Measurements from ENCODE around the gene GUSB.

The GUSB gene

DNA sequence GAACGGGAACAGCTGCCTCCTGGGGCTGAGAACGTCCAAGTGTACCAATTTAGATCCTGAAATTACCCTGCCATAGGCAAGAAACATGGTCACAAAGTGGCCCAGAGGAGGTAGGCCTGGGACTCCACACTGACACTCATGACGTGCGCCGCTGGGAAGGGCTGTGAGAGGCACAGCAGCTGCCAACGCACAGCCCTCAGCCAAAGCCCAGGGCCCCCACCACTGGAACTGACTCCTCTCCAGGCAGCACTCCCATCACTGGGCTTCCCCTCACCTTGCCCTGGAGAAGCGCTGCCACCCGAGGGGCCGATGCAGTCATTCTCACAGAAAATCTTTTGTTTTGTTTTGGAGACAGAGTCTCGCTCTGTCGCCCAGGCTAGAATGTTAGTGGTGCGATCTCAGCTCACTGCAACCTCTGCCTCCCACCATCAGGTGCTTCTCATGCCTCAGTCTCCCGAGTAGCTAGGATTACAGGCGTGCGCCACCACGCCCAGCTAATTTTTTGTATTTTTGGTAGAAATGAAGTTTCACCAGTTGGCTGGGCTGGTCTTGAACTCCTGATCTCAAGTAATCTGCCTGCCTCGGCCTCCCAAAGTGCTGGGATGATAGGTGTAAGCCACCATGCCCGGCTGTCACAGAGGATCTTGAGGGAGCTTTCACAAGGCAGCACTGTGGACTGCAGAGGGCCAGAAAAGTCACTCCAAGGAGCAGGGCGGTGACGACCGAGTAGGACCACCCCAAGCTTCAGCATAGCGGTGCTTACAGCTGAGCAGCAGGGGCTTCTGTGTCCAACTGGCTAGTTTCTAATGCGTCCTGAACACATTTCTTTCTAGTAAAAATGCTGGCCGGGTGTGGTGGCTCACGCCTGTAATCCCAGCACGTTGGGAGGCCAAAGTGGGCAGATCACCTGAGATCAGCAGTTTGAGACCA, 13.5 kb downstream of the GUSB start (continued):
- TF ChIP-seq, protein P1, sequence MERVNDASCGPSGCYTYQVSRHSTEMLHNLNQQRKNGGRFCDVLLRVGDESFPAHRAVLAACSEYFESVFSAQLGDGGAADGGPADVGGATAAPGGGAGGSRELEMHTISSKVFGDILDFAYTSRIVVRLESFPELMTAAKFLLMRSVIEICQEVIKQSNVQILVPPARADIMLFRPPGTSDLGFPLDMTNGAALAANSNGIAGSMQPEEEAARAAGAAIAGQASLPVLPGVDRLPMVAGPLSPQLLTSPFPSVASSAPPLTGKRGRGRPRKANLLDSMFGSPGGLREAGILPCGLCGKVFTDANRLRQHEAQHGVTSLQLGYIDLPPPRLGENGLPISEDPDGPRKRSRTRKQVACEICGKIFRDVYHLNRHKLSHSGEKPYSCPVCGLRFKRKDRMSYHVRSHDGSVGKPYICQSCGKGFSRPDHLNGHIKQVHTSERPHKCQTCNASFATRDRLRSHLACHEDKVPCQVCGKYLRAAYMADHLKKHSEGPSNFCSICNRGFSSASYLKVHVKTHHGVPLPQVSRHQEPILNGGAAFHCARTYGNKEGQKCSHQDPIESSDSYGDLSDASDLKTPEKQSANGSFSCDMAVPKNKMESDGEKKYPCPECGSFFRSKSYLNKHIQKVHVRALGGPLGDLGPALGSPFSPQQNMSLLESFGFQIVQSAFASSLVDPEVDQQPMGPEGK (CRISPR knock-in tag; IDR thresholded peaks at IDR 0.05; ENCODE audit: borderline replicate concordance), result no peak
- TF ChIP-seq TOX (CRISPR knock-in tag; IDR thresholded peaks at IDR 0.05; ENCODE audit: borderline replicate concordance) (no peak), PPARA (CRISPR knock-in tag; IDR thresholded peaks at IDR 0.05; ENCODE audit: borderline replicate concordance) (no peak)
- TF ChIP-seq, protein P2, sequence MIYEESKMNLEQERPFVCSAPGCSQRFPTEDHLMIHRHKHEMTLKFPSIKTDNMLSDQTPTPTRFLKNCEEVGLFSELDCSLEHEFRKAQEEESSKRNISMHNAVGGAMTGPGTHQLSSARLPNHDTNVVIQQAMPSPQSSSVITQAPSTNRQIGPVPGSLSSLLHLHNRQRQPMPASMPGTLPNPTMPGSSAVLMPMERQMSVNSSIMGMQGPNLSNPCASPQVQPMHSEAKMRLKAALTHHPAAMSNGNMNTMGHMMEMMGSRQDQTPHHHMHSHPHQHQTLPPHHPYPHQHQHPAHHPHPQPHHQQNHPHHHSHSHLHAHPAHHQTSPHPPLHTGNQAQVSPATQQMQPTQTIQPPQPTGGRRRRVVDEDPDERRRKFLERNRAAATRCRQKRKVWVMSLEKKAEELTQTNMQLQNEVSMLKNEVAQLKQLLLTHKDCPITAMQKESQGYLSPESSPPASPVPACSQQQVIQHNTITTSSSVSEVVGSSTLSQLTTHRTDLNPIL (CRISPR knock-in tag; IDR thresholded peaks at IDR 0.05; ENCODE audit: low read depth), result no peak

DNA sequence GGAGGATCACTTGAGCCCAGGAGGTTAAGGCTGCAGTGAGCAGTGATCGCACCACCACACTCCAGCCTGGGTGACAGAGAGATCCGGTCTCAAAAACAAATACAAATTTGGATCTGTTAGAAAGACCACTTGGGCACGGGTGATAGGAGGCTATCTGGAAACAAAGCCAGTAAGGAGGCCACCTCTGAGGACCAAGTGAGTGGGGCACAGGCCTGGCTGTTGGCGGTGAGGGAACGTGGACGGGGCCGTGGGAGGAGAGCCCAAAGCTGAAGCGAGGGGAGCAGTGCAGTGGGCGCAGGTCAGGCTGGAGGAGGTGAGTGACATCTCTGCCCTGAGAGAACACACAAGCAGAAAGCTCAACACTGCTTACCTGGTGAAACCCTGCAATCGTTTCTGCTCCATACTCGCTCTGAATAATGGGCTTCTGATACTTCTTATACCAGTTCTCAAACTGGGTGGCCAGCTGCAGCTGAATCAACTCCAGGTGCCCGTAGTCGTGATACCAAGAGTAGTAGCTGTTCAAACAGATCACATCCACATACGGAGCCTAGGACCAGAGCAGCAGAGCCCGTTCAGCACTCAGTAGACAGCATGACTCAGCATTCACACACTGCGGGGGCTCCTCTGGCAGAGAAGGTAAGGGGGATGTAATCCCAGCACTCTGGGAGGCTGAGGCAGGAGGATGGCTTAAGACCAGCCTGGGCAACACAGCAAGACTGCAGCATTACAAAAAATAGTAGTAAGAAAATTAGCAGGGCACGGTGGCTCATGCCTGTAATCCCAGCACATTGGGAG, 14.5 kb downstream of the GUSB start:
- TF ChIP-seq ZFP30 (CRISPR knock-in tag; IDR thresholded peaks at IDR 0.05) (no peak), BACH2 (CRISPR knock-in tag; IDR thresholded peaks at IDR 0.05; ENCODE audit: borderline replicate concordance) (no peak), ZFP3 (CRISPR knock-in tag; IDR thresholded peaks at IDR 0.05) (no peak), SNAI2 (CRISPR knock-in tag; IDR thresholded peaks at IDR 0.05) (no peak), OSR1 (CRISPR knock-in tag; IDR thresholded peaks at IDR 0.05) (no peak), ESRRG (CRISPR knock-in tag; IDR thresholded peaks at IDR 0.05) (no peak), GLIS3 (CRISPR knock-in tag; IDR thresholded peaks at IDR 0.05) (no peak), ZC3H10 (CRISPR knock-in tag; IDR thresholded peaks at IDR 0.05) (no peak), TOX (CRISPR knock-in tag; IDR thresholded peaks at IDR 0.05; ENCODE audit: borderline replicate concordance) (no peak), CSDC2 (CRISPR knock-in tag; IDR thresholded peaks at IDR 0.05) (no peak), ZNF8 (CRISPR knock-in tag; IDR thresholded peaks at IDR 0.05) (no peak), RARB (CRISPR knock-in tag; IDR thresholded peaks at IDR 0.05) (no peak), ISL1 (CRISPR knock-in tag; IDR thresholded peaks at IDR 0.05) (no peak), ZNF70 (CRISPR knock-in tag; IDR thresholded peaks at IDR 0.05) (no peak)
- TF ChIP-seq, protein P3, sequence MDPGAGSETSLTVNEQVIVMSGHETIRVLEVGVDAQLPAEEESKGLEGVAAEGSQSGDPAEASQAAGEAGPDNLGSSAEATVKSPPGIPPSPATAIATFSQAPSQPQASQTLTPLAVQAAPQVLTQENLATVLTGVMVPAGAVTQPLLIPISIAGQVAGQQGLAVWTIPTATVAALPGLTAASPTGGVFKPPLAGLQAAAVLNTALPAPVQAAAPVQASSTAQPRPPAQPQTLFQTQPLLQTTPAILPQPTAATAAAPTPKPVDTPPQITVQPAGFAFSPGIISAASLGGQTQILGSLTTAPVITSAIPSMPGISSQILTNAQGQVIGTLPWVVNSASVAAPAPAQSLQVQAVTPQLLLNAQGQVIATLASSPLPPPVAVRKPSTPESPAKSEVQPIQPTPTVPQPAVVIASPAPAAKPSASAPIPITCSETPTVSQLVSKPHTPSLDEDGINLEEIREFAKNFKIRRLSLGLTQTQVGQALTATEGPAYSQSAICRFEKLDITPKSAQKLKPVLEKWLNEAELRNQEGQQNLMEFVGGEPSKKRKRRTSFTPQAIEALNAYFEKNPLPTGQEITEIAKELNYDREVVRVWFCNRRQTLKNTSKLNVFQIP (CRISPR knock-in tag; IDR thresholded peaks at IDR 0.05; ENCODE audit: borderline replicate concordance, low read depth), result no peak
- TF ChIP-seq, protein P2 (CRISPR knock-in tag; IDR thresholded peaks at IDR 0.05; ENCODE audit: low read depth), result no peak
- TF ChIP-seq, protein P1 (CRISPR knock-in tag; IDR thresholded peaks at IDR 0.05; ENCODE audit: borderline replicate concordance), result no peak
- TF ChIP-seq, protein P4, sequence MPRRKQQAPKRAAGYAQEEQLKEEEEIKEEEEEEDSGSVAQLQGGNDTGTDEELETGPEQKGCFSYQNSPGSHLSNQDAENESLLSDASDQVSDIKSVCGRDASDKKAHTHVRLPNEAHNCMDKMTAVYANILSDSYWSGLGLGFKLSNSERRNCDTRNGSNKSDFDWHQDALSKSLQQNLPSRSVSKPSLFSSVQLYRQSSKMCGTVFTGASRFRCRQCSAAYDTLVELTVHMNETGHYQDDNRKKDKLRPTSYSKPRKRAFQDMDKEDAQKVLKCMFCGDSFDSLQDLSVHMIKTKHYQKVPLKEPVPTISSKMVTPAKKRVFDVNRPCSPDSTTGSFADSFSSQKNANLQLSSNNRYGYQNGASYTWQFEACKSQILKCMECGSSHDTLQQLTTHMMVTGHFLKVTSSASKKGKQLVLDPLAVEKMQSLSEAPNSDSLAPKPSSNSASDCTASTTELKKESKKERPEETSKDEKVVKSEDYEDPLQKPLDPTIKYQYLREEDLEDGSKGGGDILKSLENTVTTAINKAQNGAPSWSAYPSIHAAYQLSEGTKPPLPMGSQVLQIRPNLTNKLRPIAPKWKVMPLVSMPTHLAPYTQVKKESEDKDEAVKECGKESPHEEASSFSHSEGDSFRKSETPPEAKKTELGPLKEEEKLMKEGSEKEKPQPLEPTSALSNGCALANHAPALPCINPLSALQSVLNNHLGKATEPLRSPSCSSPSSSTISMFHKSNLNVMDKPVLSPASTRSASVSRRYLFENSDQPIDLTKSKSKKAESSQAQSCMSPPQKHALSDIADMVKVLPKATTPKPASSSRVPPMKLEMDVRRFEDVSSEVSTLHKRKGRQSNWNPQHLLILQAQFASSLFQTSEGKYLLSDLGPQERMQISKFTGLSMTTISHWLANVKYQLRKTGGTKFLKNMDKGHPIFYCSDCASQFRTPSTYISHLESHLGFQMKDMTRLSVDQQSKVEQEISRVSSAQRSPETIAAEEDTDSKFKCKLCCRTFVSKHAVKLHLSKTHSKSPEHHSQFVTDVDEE (CRISPR knock-in tag; IDR thresholded peaks at IDR 0.05), result no peak
- ATAC-seq, result no peak; the same call in 2 of the 3 replicates

All from SK-N-SH treated with all-trans-retinoic acid at 6 μM for 48 hours (cell line).